ENCODE measurements around the gene GALT.
A peak's percentile ranks its signal among the peaks of the same experiment; 100 is the strongest.

- TF ChIP-seq CTCF (CRISPR knock-in tag; IDR thresholded peaks at IDR 0.05): peak; percentile 13; the same call in 1 of the 2 replicates
- no peak for TF ChIP-seq SSRP1 (CRISPR knock-in tag; IDR thresholded peaks at IDR 0.05)
Observed at GRCh38 chr9:34665381-34666250, 19.1 kb downstream of the GALT start.

Measured in HepG2 (cell line).